ENCODE measurements around the gene TRMT1.

- TF ChIP-seq CTCF (IDR thresholded peaks at IDR 0.05), result no peak
- TF ChIP-seq POLR2AphosphoS5 (IDR thresholded peaks at IDR 0.05; ENCODE audit: insufficient read depth in 1 of 2, low read depth in 1 of 2), result peak in 1 of 2 donors; percentile 88
These were observed 61.1 kb downstream of the TRMT1 start for GRCh38 chr19:13055213-13056051.
